Gastroesophageal sphincter (tissue), 3 donors: ENCODE data around the gene AGL.

Experiments
- CTCF ChIP-seq, 4 experiments: fragments of 200-600 bp in 2 of 4; fragments of 450-650 bp in 2 of 4; sonication (generic) in 1 of 4; IDR thresholded peaks; one replicate each; pipeline ENCODE4 v1.5.1; 2017 to 2019; ENCODE audit warnings: antibody characterized with exemption in 4 of 4, mild to moderate bottlenecking in 2 of 4, moderate library complexity in 2 of 4
- EP300 ChIP-seq: sonication (generic); formaldehyde crosslinking; IDR thresholded peaks from one replicate; pipeline ENCODE4 v1.6.1; 2017; ENCODE audit warnings: antibody characterized with exemption, mild to moderate bottlenecking
- POLR2A ChIP-seq, 2 donors: fragments of 450-650 bp; IDR thresholded peaks; one replicate each; pipeline ENCODE4 v1.6.1; 2017; ENCODE audit warnings: antibody characterized with exemption in 2 of 2, mild to moderate bottlenecking in 2 of 2, moderate library complexity in 1 of 2
- POLR2AphosphoS5 ChIP-seq: sonication (generic); formaldehyde crosslinking; IDR thresholded peaks from one replicate; pipeline ENCODE4 v1.6.1; 2017; ENCODE audit warnings: antibody characterized with exemption

GRCh38 chr1:99816656-99817055 lies 33.5 kb upstream of the AGL start:
- TF ChIP-seq POLR2AphosphoS5 (no peak), CTCF (IDR thresholded peaks at IDR 0.05) (no peak), POLR2A (IDR thresholded peaks at IDR 0.05) (no peak), EP300 (no peak)
